Pancreas (tissue), 10 donors: ENCODE data around the gene TMEM179B. TPM values are rescaled to one million over a fixed set of nuclear protein-coding genes. Genes with fewer than 3 reads are reported as not detected.

Experiments
- ATAC-seq, 4 donors: fragments of 200-7000 bp; cut with Tn5 transposase; one replicate each; pipeline versions ENCODE4 v1.8.0 to v1.9.1; 2020; ENCODE audit warnings: mild to moderate bottlenecking in 4 of 4, moderate library complexity in 4 of 4
- DNase-seq, 6 donors: peaks; one replicate each; pipeline ENCODE4 v3.0.0-alpha.2; 2020
- FAIRE-seq: peaks from 2 replicates; lab custom pipeline; 2012; peaks lifted over from hg19 to GRCh38; lab: Jason Lieb, UNC
- H3K27ac ChIP-seq, 4 donors: fragments of 200-600 bp; sonication (generic); 1 replicate in 3 of 4; 2 replicates in 1 of 4; pipeline versions ENCODE4 v1.5.0 to v1.8.0; 2020
- H3K27me3 ChIP-seq, 4 donors: fragments of 200-600 bp; one replicate each; pipeline ENCODE4 v1.8.0; 2021
- H3K36me3 ChIP-seq, 3 donors: fragments of 200-600 bp; sonication (generic) in 1 of 3; one replicate each; pipeline versions ENCODE4 v1.5.0 to v1.8.0; 2020 to 2021
- H3K4me1 ChIP-seq, 3 donors: fragments of 200-600 bp; one replicate each; pipeline ENCODE4 v1.8.0; 2021
- H3K4me3 ChIP-seq, 4 donors: fragments of 200-600 bp; sonication (generic) in 2 of 4; one replicate each; pipeline versions ENCODE4 v1.5.0 to v1.8.0; 2020 to 2021
- H3K9me3 ChIP-seq, 4 donors: fragments of 200-600 bp; one replicate each; pipeline ENCODE4 v1.8.0; 2021
- CTCF ChIP-seq, 4 donors: fragments of 200-600 bp; sonication (generic) in 3 of 4; IDR thresholded peaks; one replicate each; pipeline versions ENCODE4 v1.5.0 to v1.8.0; 2021; ENCODE audit warnings: antibody characterized with exemption in 4 of 4
- WGBS, 2 donors: extraction: QIAGEN DNeasy Blood & Tissue Kit; methylation state at CpG; one replicate each; pipeline ENCODE4 v1.1.7; 2013; 5-methylcytosine and 5-hydroxymethylcytosine counted together
- intact Hi-C, 3 donors: fragments of 100-400 bp; cut with DNase I; formaldehyde crosslinking; loops; one replicate each; pipeline versions ENCODE4 v1.11.1 to v1.14.2; 2022
- polyA plus RNA-seq, 2 donors: library from polyadenylated mRNA; stranded (reverse); fragments of 200-250 nt; gene quantifications; one replicate each; pipeline ENCODE4 v1.2.3, GENCODE V29; 2013
- total RNA-seq, 6 donors: library from RNA; stranded (reverse); fragmentation: NEBNext Ultra II Directional in 4 of 6; extraction: Animal tissue kit (Norgen Biotek cat#: 25700) in 4 of 6; gene quantifications; one replicate each; pipeline versions ENCODE4 v1.2.1 to v1.2.4, GENCODE V29; 2021 to 2023
- donor health status: healthy with polysubstance abuse.
- donor health status: DM: no; HTN: no; CAD: no; lungs with moderate emphysema.
- donor health status: DM: no; HTN: no; CAD: no.
- donor health status: control.
- donor health status: control.
- donor health status: Bipolar disorder and iron deficiency.
- donor health status: DM: yes; HTN: yes; CAD: no.
- donor health status: DM: no; HTN: no; CAD: no.
- donor health status: DM: no; HTN: no; CAD: no.
- donor health status: DM: yes; HTN: yes; CAD: no.

The TMEM179B gene
- total and polyA plus RNA-seq, 8 donors, result 14.8 to 59.6 (median 22.6) TPM

GRCh38 chr11:62830904-62831519, 43.8 kb downstream of the TMEM179B start:
- Histone ChIP-seq H3K4me1 (peaks cover 0 to 20% (median 6%) of the 10 kb centered on the region in 3 donors), H3K27me3 (no peaks in the 10 kb centered on the region), H3K27ac (peak overlapping the region; percentile 83 to 96 (median 94)), H3K9me3 (no peaks in the 10 kb centered on the region), H3K36me3 (peaks cover 0 to 31% (median 7%) of the 10 kb centered on the region in 3 donors), H3K4me3 (peak overlapping the region; percentile 63 to 90 (median 84))
- intact Hi-C loops, result no loop called here
- WGBS, 2 donors, result 1% methylated on average over 32 to 33 of the region's 33 CpGs
- TF ChIP-seq CTCF (IDR thresholded peaks at IDR 0.05), result no peak
- ATAC-seq, result no peak
- no peak for FAIRE-seq
- peak in 2 of 6 donors; percentile 45 to 72 for DNase-seq

- H3K9me3 ChIP-seq, result no peaks in the 10 kb centered on the region
- ATAC-seq (peak; percentile 94 to 98 (median 96)), DNase-seq (peak; percentile 99 to 100 (median 99)), FAIRE-seq (peak; percentile 53)
- H3K36me3 ChIP-seq, result peaks cover 0 to 24% (median under 1%) of the 10 kb centered on the region in 3 donors
- H3K4me1 ChIP-seq, result peaks cover 0 to 20% (median 6%) of the 10 kb centered on the region in 3 donors
- no peaks in the 10 kb centered on the region for H3K27me3 ChIP-seq
- H3K27ac ChIP-seq, result peak within 1 kb of the TSS; percentile 83 to 96 (median 94)
- intact Hi-C loops, result no loop called here
- TF ChIP-seq CTCF (IDR thresholded peaks at IDR 0.05), result no peak
- H3K4me3 ChIP-seq, result peak within 1 kb of the TSS; percentile 63 to 90 (median 84)
- 0% methylated on average over 64 to 65 of the region's 65 CpGs for WGBS, 2 donors
These were observed 44.5 kb downstream of the TMEM179B start, which contains the start of gene STX5 for GRCh38 chr11:62831520-62832335. Gene STX5 (minus strand): TSS chr11:62832051. CDS start chr11:62831243, 808 bp downstream.

GRCh38 chr11:62832336-62833234, 45.4 kb downstream of the TMEM179B start, which contains the start of gene TEX54:
Gene TEX54 (minus strand): TSS chr11:62832841.
- Histone ChIP-seq H3K4me1 (peaks cover 0 to 20% (median 6%) of the 10 kb centered on the region in 3 donors), H3K27me3 (no peaks in the 10 kb centered on the region), H3K27ac (peak within 1 kb of the TSS; percentile 83 to 96 (median 94)), H3K9me3 (no peaks in the 10 kb centered on the region), H3K4me3 (peak within 1 kb of the TSS; percentile 63 to 90 (median 84)), H3K36me3 (peaks cover 0 to 16% (median 0%) of the 10 kb centered on the region in 3 donors)
- FAIRE-seq, result no peak
- peak; percentile 9 to 27 (median 13) for ATAC-seq
- DNase-seq, result peak in 5 of 6 donors; percentile 30 to 80 (median 64)
- TF ChIP-seq CTCF (IDR thresholded peaks at IDR 0.05), result no peak
- intact Hi-C loops, result no loop called here
- WGBS, 2 donors, result 7 to 8% methylated on average over 39 to 40 of the region's 40 CpGs

GRCh38 chr11:62835336-62835735, 48.1 kb downstream of the TMEM179B start:
- ATAC-seq (no peak), FAIRE-seq (no peak), DNase-seq (no peak)
- TF ChIP-seq CTCF (IDR thresholded peaks at IDR 0.05), result no peak
- Histone ChIP-seq H3K9me3 (no peaks in the 10 kb centered on the region), H3K27me3 (no peaks in the 10 kb centered on the region), H3K4me3 (no peak overlapping the region), H3K4me1 (peaks cover 4 to 16% (median 6%) of the 10 kb centered on the region in 3 donors), H3K36me3 (peaks cover 0 to 14% (median 0%) of the 10 kb centered on the region in 3 donors), H3K27ac (no peak overlapping the region)
- 66 to 76% methylated on average over 8 of the region's 8 CpGs for WGBS, 2 donors
- intact Hi-C loops, result no loop called here
